CD4-positive, alpha-beta T cell treated with Interleukin-17A for 4 hours (primary cell): ENCODE measurements around the gene MAOA.
"Not testable (repeated sequence)": the region's sequence is repeated elsewhere in the genome, so short reads cannot be mapped to it uniquely, and the experiment has no call there.

Source experiments
- DNase-seq: peaks from one replicate; pipeline ENCODE4 v3.0.0-alpha.2; 2020; ENCODE audit warnings: mixed read lengths

Gene MAOA

GRCh38 chrX:43656005-43656494, at the start of gene MAOA:
Gene MAOA (plus strand): TSS chrX:43656299. CDS start chrX:43656342, 43 bp downstream.
- DNase-seq: peak; percentile 67

- no peak for DNase-seq
These were observed 43.7 kb upstream of the MAOA start for GRCh38 chrX:43612400-43612799.

DNA sequence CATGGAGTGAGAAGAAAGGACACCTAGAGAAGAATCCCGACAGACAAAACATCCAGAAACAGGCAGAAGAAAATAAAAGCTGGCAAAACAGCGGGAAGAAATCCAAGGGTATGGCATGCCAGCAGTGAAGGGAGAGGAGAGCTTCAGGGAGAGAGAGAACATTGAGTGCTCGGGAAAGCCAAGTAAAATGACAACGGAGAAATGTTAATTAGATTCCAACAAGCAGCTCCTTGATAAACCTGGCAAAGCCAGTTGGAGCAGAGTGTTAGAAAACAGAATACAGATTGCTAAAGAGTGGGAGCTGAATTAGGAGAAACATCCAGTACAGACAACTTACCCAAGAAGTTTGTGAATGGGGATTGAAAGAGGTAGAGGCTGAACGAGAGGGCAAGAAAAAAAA, 40.4 kb upstream of the MAOA start:
- DNase-seq: no peak

DNA sequence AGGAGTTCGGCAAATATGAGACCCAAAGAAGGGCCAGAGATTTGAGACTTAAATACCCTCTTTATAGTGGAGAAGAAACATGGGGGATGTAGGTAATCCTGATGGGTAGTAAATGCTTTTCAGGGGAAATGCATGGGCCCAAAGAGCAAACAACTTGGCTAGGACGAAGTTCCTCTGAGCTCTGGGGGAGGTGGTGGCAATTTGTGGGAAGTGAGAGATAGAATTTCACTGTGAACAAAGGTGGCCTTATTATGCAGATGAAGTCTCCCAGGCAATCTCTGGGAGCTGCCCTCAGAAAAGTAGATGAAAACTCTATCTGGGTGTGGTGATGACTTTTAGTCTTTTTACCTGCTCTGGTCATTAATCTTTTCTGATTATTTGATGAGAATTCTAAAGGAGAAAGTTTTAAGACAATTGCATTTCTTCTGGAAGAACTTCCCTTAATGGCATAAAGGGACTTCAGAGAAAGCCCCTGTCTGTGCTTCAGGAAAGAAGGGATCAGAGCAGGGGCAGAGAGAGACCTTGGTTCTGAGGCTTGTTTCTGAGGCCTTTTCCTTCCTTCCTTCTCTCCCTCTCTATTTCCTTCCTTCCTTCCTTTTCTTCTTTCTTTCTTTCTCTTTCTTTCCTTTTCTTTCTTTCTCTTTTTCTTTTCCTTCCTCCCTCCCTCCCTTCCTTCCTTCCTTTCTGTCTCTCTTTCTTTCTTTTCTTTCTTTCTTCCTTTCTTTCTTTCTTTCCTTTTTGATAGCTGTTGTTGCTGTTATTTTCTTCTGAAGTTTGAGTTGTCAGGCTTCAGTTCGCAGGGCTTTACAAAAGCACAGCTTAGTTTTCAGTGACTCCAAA, 37.5 kb upstream of the MAOA start:
- no peak for DNase-seq

DNA sequence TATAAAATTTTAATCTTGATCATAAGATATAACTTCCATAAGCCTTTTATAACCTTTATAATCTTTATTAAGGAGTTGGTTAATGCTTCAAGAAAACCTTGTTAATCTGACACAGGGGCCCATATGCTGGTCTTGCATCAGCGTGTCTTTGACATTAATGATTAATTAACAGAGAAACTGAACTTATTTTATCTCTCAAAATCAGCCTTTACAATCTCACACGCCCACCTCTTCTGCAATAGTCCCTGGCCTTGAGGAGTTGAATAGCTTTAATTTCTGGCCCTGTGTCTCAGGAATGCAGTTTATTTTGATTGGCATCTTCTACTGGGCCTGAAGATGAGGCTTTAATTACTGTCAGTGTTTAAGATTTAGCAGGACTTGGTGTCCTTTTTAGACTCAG, 36.2 kb upstream of the MAOA start:
- not testable (repeated sequence) for DNase-seq

GRCh38 chrX:43627147-43627546, 29.0 kb upstream of the MAOA start:
- no peak for DNase-seq

DNA sequence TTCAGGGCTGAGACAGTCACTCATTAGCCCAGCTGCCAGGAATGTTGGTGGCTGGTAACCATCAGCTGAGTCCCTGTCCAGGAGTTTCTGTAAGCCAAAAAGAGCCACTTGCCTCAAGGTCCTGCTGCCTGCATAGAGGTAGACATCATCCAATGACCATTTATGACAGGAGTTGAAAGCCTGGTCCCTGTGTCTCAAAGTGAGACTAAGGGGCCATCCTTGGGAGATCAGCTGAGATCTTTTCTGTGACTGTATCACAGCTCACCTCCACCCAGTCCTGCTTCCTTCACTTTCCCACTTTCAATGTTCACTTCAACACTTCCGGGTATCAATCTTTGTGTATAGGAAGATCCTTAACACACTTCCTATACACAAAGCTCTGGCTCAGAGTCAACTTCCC, 28.4 kb upstream of the MAOA start:
- DNase-seq: no peak

DNA sequence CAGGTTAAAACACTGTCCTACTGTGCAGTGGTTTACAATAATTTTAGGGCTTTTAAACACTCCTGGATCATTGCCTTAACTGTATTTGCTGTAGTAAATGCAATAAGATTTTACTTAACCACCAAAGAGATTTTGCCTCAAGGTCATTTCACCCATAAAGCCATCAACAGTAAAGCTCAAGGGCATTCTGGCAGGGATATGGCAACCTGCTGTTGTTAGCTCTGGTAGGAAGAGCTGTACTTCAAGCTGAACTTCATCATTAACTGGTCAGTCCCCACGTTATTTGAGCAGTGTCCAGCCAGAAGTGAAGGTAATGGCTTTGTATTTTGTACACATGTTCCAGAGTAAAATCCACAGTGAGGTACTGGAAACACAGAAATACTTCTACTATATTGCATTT, 26.9 kb upstream of the MAOA start:
- DNase-seq: no peak

DNA sequence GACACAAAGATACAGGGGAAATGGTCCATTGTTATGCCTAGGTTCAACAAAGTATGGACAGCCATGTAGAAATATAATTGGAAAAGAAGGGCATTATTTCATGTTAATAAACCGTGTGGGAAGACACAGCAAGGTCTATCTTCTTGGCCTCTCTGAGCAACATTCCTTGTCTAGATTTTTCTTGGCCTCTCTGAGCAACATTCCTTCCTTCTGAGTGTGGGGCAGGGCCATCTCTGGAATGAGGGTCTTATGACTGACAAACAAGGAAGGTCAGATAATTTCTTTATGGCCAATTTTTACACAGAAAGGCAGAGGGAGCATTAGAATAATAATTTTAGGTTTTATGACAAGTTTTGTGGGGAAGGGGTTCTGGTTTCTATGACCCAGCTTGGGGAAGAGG, 24.3 kb upstream of the MAOA start:
- DNase-seq: no peak

DNA sequence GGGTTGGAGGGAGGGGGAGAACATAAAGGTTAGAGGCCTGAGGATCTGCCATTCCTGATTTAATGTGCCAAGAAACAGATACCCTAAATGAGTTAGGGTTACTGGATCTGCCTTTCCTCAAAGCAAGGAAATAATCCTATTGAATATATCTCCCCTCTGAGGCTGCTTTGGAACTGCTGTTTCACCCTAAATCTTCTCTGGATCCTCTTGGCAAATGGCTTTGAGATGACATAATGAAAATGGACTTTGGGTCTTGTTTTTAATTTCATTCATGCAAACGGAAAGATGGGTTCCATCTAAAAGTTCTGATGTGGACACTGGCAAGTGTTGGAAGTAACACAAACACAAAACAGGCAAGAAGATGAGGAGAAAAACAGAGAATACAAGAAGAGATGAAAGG, 23.0 kb upstream of the MAOA start:
- no peak for DNase-seq

DNA sequence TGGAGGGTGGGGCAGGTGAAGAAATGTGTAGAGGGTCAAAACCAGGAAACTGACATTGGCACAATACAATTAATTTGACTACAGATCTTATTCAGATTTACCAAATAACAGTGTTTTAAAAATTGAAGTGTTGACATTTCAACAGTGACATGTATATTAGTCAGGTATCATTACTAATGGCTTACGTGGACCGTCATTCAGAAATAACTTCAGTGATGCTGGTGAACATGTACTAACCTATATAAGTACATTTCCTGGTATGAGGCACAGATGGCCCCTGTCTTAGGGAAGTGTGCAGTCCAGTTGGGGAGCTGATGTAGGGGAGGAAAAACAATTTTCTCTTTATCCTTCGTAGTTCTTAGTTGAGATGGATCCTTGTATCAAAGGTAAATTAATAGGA, 22.3 kb upstream of the MAOA start:
- no peak for DNase-seq

GRCh38 chrX:43640482-43640881, 15.6 kb upstream of the MAOA start:
- no peak for DNase-seq

DNA sequence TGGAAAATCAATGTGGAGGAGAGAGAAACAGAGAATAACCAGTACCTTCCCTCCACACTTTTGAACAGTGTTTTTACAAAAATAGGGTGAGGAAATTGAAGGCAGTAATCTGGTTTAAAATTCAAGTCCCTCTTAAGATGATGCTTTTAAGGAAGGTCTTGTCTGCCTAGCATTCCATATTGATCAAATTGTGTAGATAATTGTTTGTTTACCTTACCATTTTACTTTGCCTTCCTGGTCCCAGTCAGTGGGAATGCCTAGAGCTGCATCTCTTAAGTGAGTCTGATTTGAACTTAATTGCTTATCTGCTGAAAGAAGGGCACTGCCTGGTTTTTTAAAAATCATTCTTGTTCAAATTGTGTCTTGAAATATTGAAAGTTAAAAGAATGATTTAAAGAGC, 14.4 kb upstream of the MAOA start:
- no peak for DNase-seq

GRCh38 chrX:43643201-43643600, 12.9 kb upstream of the MAOA start:
- DNase-seq: no peak

DNA sequence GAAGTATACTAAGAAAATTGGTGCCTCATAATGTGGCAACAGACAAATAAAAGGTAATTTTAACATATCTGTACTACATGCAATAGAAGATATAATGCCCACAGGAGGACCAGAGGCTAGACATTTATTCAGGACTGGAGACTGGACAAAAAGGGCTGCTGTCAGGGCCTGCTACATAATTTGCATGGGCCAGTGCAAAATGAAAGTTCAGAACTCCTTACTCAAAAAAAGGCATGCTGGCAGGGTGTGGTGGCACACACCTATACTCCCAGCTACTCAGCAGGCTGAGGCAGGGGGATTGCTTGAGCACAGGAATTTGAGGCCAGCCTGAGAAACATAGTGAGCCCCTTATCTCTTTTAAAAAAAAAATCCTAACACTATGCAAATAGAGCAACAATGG, 12.4 kb upstream of the MAOA start:
- DNase-seq: no peak

- no peak for DNase-seq
These were observed 11.9 kb upstream of the MAOA start for GRCh38 chrX:43644124-43644701.

DNA sequence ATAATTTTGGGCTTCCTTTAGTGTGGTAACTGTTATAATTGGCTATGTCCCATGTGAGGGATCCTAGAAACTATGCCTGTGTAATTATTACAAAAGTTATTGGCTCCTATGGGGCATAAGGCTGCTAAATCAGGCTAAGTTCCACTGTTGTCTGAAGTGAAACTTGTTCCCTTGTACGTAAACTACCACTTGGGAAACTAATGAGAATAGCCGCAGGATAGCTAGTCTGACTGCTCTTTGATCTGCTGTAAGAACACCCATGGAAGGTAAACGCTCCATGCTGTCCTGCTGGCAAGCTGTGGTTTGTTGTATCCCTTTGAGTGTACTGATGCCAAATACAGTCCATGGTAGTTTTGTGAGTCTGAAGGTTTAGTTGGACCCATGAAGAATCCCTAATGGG, 9.3 kb upstream of the MAOA start:
- no peak for DNase-seq

DNA sequence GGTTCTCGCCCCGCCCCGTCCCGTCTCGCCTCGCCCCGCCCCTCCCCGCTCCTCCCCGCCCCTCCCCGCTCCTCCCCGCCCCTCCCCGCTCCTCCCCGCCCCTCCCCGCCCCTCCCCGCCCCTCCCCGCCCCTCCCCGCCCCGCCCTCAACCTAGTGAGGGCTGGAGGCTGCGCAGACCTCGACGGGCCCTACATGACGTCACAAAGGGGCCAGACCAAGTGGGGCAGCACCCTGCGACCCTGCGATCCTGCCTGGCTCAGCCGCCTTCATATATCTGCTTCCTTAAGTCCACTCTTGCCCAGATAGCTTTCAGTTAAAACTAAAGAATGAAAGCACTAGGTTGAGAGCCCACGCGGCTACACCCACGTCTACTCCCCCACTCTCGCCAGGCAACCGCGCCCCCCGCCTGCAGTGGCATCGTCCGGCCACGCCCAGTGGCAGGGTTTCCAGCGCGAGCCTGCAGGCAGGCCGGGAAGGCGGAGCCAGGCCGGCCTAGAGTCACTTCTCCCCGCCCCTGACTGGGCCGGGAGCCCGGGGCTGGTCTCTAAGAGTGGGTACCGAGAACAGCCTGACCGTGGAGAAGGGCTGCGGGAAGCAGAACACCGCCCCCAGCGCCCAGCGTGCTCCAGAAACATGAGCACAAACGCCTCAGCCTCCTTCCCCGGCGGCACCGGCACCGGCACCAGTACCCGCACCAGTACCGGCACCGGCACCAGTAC, 1.5 kb upstream of the MAOA start:
- DNase-seq: peak; percentile 88

DNA sequence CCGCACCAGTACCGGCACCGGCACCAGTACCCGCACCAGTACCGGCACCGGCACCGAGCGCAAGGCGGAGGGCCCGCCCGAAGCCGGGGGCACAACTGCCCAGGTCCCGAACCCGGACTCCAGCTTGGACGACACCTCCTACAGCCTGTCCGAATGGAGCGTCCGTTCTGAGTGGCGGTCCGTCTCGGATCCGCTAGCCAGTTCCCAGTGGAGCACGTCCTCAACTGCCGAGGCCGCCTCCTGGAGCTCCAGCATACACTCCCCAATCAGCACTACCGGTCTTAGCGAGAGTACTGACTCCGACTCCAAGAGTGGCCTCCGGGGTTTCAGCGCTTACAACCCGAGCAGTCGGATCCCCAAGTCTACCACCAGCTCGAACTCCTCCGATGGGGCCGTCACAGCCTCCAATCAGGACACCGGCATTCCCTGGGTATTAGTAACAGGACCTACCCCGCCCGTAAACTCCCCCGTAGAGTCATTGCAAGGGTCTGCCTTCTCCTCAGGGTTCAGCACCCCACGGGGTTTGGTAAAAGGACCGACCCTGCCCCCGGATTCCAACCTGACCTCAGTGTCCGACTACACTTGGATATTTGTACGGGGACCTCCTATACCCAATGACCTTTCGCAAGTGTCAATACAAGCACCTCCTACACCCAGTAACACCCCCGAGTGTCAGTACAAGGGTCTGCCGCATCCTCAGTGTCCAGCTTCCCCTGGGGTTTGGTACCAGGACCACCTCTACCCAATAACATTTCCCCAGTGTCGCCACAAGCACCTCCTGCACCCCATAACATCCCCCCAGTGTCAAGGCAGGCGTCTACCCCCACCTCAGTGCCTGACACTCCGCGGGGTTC, 721 bp upstream of the MAOA start:
- peak; percentile 26 for DNase-seq

DNA sequence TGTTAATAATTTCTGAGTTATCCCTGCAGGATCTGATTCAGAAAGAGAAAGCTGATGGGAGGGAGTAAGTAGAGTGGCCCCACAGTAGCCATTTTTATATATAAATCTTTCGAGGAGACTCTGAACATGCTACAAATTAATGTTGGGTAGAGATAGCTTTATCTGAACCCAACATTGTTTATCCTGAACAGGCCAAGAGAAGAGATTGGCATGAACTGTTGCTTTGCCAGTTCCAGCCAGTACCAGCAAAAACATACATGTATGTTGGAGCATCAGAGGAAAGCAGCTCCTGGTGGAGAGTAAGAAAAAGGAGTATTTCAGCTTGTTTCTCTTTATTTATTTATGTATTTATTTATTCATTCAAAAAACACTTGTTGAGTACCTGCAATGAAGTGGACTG, 1.6 kb downstream of the MAOA start:
- DNase-seq: no peak

GRCh38 chrX:43661521-43662240, 5.6 kb downstream of the MAOA start:
- DNase-seq: no peak

- no peak for DNase-seq
These were observed 7.1 kb downstream of the MAOA start for GRCh38 chrX:43663173-43663572.
